Measurements from ENCODE around the gene SORBS1. TPM values are rescaled to one million over a fixed set of nuclear protein-coding genes. Genes with fewer than 3 reads are reported as not detected.

Gene SORBS1
- total and polyA plus RNA-seq, 2 of the 13 experiments (the other 11 are each of a cell fraction or from before 2014, with no cell fraction given) = 16.8 to 39.8 TPM

- TF ChIP-seq TCF7 (IDR thresholded peaks at IDR 0.05; ENCODE audit: low read depth) (peak; percentile 88), CEBPZ (IDR thresholded peaks at IDR 0.05; ENCODE audit: low read length) (no peak), MTF2 (CRISPR knock-in tag; IDR thresholded peaks at IDR 0.05; ENCODE audit: borderline replicate concordance) (no peak), ZSCAN25 (CRISPR knock-in tag; IDR thresholded peaks at IDR 0.05) (no peak), HES4 (CRISPR knock-in tag; IDR thresholded peaks at IDR 0.05; ENCODE audit: borderline replicate concordance) (no peak), PRDM4 (CRISPR knock-in tag; IDR thresholded peaks at IDR 0.05; ENCODE audit: borderline replicate concordance) (no peak), ZSCAN21 (CRISPR knock-in tag; IDR thresholded peaks at IDR 0.05; ENCODE audit: borderline replicate concordance) (no peak), PBX2 (CRISPR knock-in tag; IDR thresholded peaks at IDR 0.05) (no peak), TFE3 (CRISPR knock-in tag; IDR thresholded peaks at IDR 0.05) (peak; percentile 69), KDM5A (IDR thresholded peaks at IDR 0.05; ENCODE audit: borderline replicate concordance, low read length) (no peak), STAG1 (CRISPR knock-in tag; IDR thresholded peaks at IDR 0.05) (no peak), ZNF136 (CRISPR knock-in tag; IDR thresholded peaks at IDR 0.05; ENCODE audit: low read depth) (no peak), ZNF629 (CRISPR knock-in tag; conservative IDR thresholded peaks at IDR 0.05) (no peak), KDM5B (CRISPR knock-in tag; IDR thresholded peaks at IDR 0.05; ENCODE audit: borderline replicate concordance) (no peak), PAX8 (CRISPR knock-in tag; IDR thresholded peaks at IDR 0.05; ENCODE audit: borderline replicate concordance) (no peak), GPN1 (CRISPR knock-in tag; IDR thresholded peaks at IDR 0.05; ENCODE audit: borderline replicate concordance) (no peak), PLRG1 (conservative IDR thresholded peaks at IDR 0.05) (no peak), CEBPG (CRISPR knock-in tag; IDR thresholded peaks at IDR 0.05) (peak; percentile 29; the same call in 1 of the 2 replicates), HNRNPLL (IDR thresholded peaks at IDR 0.05; ENCODE audit: low read depth, low read length, poor library complexity, severe bottlenecking) (no peak), ZFP41 (CRISPR knock-in tag; IDR thresholded peaks at IDR 0.05; ENCODE audit: borderline replicate concordance) (no peak), EHMT2 (IDR thresholded peaks at IDR 0.05; ENCODE audit: borderline replicate concordance, low read depth, low read length) (no peak)
Measured at GRCh38 chr10:95335933-95336699, 225.1 kb downstream of the SORBS1 start (continued).
